Activated CD4-positive, alpha-beta T cell treated with anti-CD3 and anti-CD28 coated beads for 36 hours (primary cell): Measurements from ENCODE around the gene MSRB1. TPM values are rescaled to one million over a fixed set of nuclear protein-coding genes. Genes with fewer than 3 reads are reported as not detected.

Experiments used
- ATAC-seq: fragments of 200-7000 bp; cut with Tn5 transposase; one replicate; pipeline ENCODE4 v1.10.0; 2021; ENCODE audit warnings: mild to moderate bottlenecking, moderate library complexity
- CTCF ChIA-PET: fragments of 350-600 bp; sonication (Branson Sonifier 250); formaldehyde crosslinking; loops from one replicate; lab custom pipeline; 2021; ENCODE audit warnings: antibody characterized with exemption; lab: Charles Lee
- POLR2A ChIA-PET: fragments of 350-600 bp; sonication (Branson Sonifier 250); formaldehyde crosslinking; loops from one replicate; lab custom pipeline; 2021; ENCODE audit warnings: antibody characterized with exemption, inconsistent platforms; lab: Charles Lee
- DNase-seq: peaks from one replicate; pipeline ENCODE4 v3.0.0-alpha.2; 2020
- H3K27ac Mint-ChIP-seq: one replicate; pipeline ENCODE4 v1.8.0; 2021; ENCODE audit warnings: mixed read lengths
- H3K27me3 Mint-ChIP-seq: one replicate; pipeline ENCODE4 v1.8.0; 2021; ENCODE audit warnings: mixed read lengths
- H3K36me3 Mint-ChIP-seq: one replicate; pipeline ENCODE4 v1.8.0; 2021; ENCODE audit warnings: low read depth, mixed read lengths
- H3K4me1 Mint-ChIP-seq: one replicate; pipeline ENCODE4 v1.8.0; 2021; ENCODE audit warnings: mixed read lengths
- H3K4me3 Mint-ChIP-seq: one replicate; pipeline ENCODE4 v1.8.0; 2021; ENCODE audit warnings: mild to moderate bottlenecking, moderate library complexity, mixed read lengths
- H3K9me3 Mint-ChIP-seq: one replicate; pipeline ENCODE4 v1.8.0; 2021; ENCODE audit warnings: low read depth, mixed read lengths
- intact Hi-C, 2 experiments: fragments of 100-400 bp; cut with DNase I in 1 of 2; cut with micrococcal nuclease in 1 of 2; formaldehyde crosslinking; loops; one replicate each; pipeline versions ENCODE4 v1.14.2 to v1.15.1; 2022 to 2024; cut with DNase I, micrococcal nuclease
- total RNA-seq, 2 experiments: library from RNA; stranded (reverse); gene quantifications; one replicate each; pipeline ENCODE4 v1.2.3, GENCODE V29; 2021

MSRB1 gene
- total RNA-seq, 2 experiments from 2014 or later = 17.3 to 21.8 TPM

GRCh38 chr16:1978476-1979120 lies 35.6 kb upstream of the MSRB1 start:
- CTCF ChIA-PET = no interaction called here
- no peak for ATAC-seq
- H3K4me3 Mint-ChIP-seq = no peak overlapping the region

GRCh38 chr16:1977875-1978268 lies 34.9 kb upstream of the MSRB1 start:
- peaks cover 14% of the 10 kb centered on the region for H3K4me1 Mint-ChIP-seq
- DNase-seq = no peak
- ChIA-PET POLR2A (interaction anchor here (2.1 kb wide), 1 partner anchor 178 kb away, joined by 4 read pairs; the partner anchor contains the start of gene TRAF7), CTCF (interaction anchor here (0.7 kb wide), 1 partner anchor 429 kb away, joined by 3 read pairs; no protein-coding TSS in a partner anchor)
- H3K27me3 Mint-ChIP-seq = peaks cover 13% of the 10 kb centered on the region
- no peak overlapping the region for H3K27ac Mint-ChIP-seq
- ATAC-seq = no peak
- H3K36me3 Mint-ChIP-seq = peaks cover 32% of the 10 kb centered on the region
- no peak overlapping the region for H3K4me3 Mint-ChIP-seq
- H3K9me3 Mint-ChIP-seq = no peaks in the 10 kb centered on the region
- intact Hi-C loops = no loop called here

More at GRCh38 chr16:1978476-1979120, 35.6 kb upstream of the MSRB1 start:
- intact Hi-C loops = no loop called here
- Mint-ChIP-seq H3K36me3 (peaks cover 29% of the 10 kb centered on the region), H3K27ac (no peak overlapping the region), H3K4me1 (peaks cover 14% of the 10 kb centered on the region), H3K9me3 (no peaks in the 10 kb centered on the region), H3K27me3 (peaks cover 17% of the 10 kb centered on the region)
- POLR2A ChIA-PET = interaction anchor here (2.1 kb wide), 1 partner anchor 177 kb away, joined by 4 read pairs; the partner anchor contains the start of gene TRAF7
- no peak for DNase-seq

GRCh38 chr16:1976951-1977874 lies 34.2 kb upstream of the MSRB1 start:
- ChIA-PET POLR2A (interaction anchor here (0.6 to 2.1 kb wide), 3 partner anchors 163 to 275 kb away, joined by 3 to 5 read pairs (median 4); partner anchors contain the start of gene TRAF7), CTCF (interaction anchor here (0.7 to 0.9 kb wide), 2 partner anchors 163 to 430 kb away, joined by 3 read pairs; no protein-coding TSS in a partner anchor)
- Mint-ChIP-seq H3K9me3 (no peaks in the 10 kb centered on the region), H3K27me3 (peaks cover 6% of the 10 kb centered on the region), H3K36me3 (peaks cover 34% of the 10 kb centered on the region), H3K27ac (no peak overlapping the region), H3K4me1 (peaks cover 15% of the 10 kb centered on the region), H3K4me3 (no peak overlapping the region)
- ATAC-seq (no peak), DNase-seq (no peak)
- intact Hi-C loops = no loop called here

- CTCF ChIA-PET = interaction anchor here (0.6 to 0.9 kb wide), 2 partner anchors 164 to 318 kb away, joined by 3 read pairs; no protein-coding TSS in a partner anchor
- peaks cover 36% of the 10 kb centered on the region for H3K36me3 Mint-ChIP-seq
Observed at GRCh38 chr16:1976216-1976520, 33.2 kb upstream of the MSRB1 start.

GRCh38 chr16:1975432-1976215 lies 32.6 kb upstream of the MSRB1 start:
- Mint-ChIP-seq H3K36me3 (peaks cover 40% of the 10 kb centered on the region), H3K27ac (no peak overlapping the region), H3K9me3 (no peaks in the 10 kb centered on the region), H3K27me3 (no peaks in the 10 kb centered on the region), H3K4me3 (no peak overlapping the region), H3K4me1 (peaks cover 16% of the 10 kb centered on the region)
- ATAC-seq = no peak
- DNase-seq = no peak
- POLR2A ChIA-PET = interaction anchor here (1.2 kb wide), 1 partner anchor 11 kb away, joined by 5 read pairs; the partner anchor contains the start of gene RPS2
- CTCF ChIA-PET = no interaction called here
- intact Hi-C loops = no loop called here

More at GRCh38 chr16:1976216-1976520, 33.2 kb upstream of the MSRB1 start:
- peaks cover 1% of the 10 kb centered on the region for H3K27me3 Mint-ChIP-seq
- H3K9me3 Mint-ChIP-seq = no peaks in the 10 kb centered on the region
- no peak overlapping the region for H3K27ac Mint-ChIP-seq
- no peak overlapping the region for H3K4me3 Mint-ChIP-seq
- DNase-seq = no peak
- ATAC-seq = no peak
- intact Hi-C loops = no loop called here
- H3K4me1 Mint-ChIP-seq = peaks cover 13% of the 10 kb centered on the region
- POLR2A ChIA-PET = no interaction called here

- intact Hi-C loops = loop anchor here in 1 of 2 experiments (5.0 kb wide), 1 partner anchor 293 kb away; the partner anchor contains the start of gene RNPS1
- no peak overlapping the region for H3K27ac Mint-ChIP-seq
- POLR2A ChIA-PET = interaction anchor here (1.2 kb wide), 1 partner anchor 10 kb away, joined by 5 read pairs; the partner anchor contains the start of gene RPS2
- H3K36me3 Mint-ChIP-seq = peaks cover 39% of the 10 kb centered on the region
- DNase-seq = no peak
- H3K9me3 Mint-ChIP-seq = no peaks in the 10 kb centered on the region
- CTCF ChIA-PET = no interaction called here
- peaks cover 16% of the 10 kb centered on the region for H3K4me1 Mint-ChIP-seq
- no peaks in the 10 kb centered on the region for H3K27me3 Mint-ChIP-seq
- no peak for ATAC-seq
- no peak overlapping the region for H3K4me3 Mint-ChIP-seq
Observed at GRCh38 chr16:1974157-1975070, 31.4 kb upstream of the MSRB1 start.

- POLR2A ChIA-PET = no interaction called here
- H3K4me1 Mint-ChIP-seq = peaks cover 16% of the 10 kb centered on the region
- CTCF ChIA-PET = no interaction called here
- DNase-seq (no peak), ATAC-seq (no peak)
- H3K4me3 Mint-ChIP-seq = peak overlapping the region; percentile 10
- H3K27ac Mint-ChIP-seq = no peak overlapping the region
- intact Hi-C loops = loop anchor here (2.0 to 5.0 kb wide), 2 partner anchors 15 to 294 kb away; partner anchors contain the start of genes RNPS1 (in 1 of the 2) and SYNGR3 (in 1 of the 2)
- no peaks in the 10 kb centered on the region for H3K9me3 Mint-ChIP-seq
- peaks cover 37% of the 10 kb centered on the region for H3K36me3 Mint-ChIP-seq
- H3K27me3 Mint-ChIP-seq = no peaks in the 10 kb centered on the region
Observed at GRCh38 chr16:1973461-1974156, 30.6 kb upstream of the MSRB1 start.

- intact Hi-C loops = loop anchor here (1.0 to 5.0 kb wide), 6 partner anchors 12 to 552 kb away; partner anchors contain the start of genes GFER (in 1 of the 2), NTHL1 (in 1 of the 2), RNPS1 (in 1 of the 2) and SYNGR3 (in 1 of the 2)
- H3K9me3 Mint-ChIP-seq = no peaks in the 10 kb centered on the region
Observed at GRCh38 chr16:1972490-1972877, 29.5 kb upstream of the MSRB1 start.

GRCh38 chr16:1971796-1972489 lies 28.9 kb upstream of the MSRB1 start, which contains the start of gene TBL3:
Gene TBL3 (plus strand): TSS chr16:1972053. CDS start chr16:1972165, 112 bp downstream.
- H3K9me3 Mint-ChIP-seq = no peaks in the 10 kb centered on the region
- H3K27me3 Mint-ChIP-seq = no peaks in the 10 kb centered on the region
- H3K4me3 Mint-ChIP-seq = peak within 1 kb of the TSS; percentile 99
- POLR2A ChIA-PET = interaction anchor here (0.8 to 2.3 kb wide), 4 partner anchors 11 to 189 kb away, joined by 5 to 14 read pairs (median 7); partner anchors contain the start of genes MSRB1, NUBP2, SPSB3 and TRAF7
- peaks cover 16% of the 10 kb centered on the region for H3K4me1 Mint-ChIP-seq
- DNase-seq = peak; percentile 98
- CTCF ChIA-PET = interaction anchor here (0.9 to 1.8 kb wide), 5 partner anchors 11 to 29 kb away, joined by 3 to 8 read pairs (median 4); partner anchors contain the start of genes GFER and MSRB1
- intact Hi-C loops = loop anchor here (1.0 to 5.0 kb wide), 10 partner anchors 12 to 552 kb away; partner anchors contain the start of genes MSRB1 (in 2 of the 2), E4F1 (in 1 of the 2), GFER (in 1 of the 2) and NTHL1 (in 1 of the 2)
- H3K36me3 Mint-ChIP-seq = peaks cover 33% of the 10 kb centered on the region
- H3K27ac Mint-ChIP-seq = peak within 1 kb of the TSS; percentile 99
- ATAC-seq = peak; percentile 97

More at GRCh38 chr16:1972490-1972877, 29.5 kb upstream of the MSRB1 start:
- H3K27me3 Mint-ChIP-seq = no peaks in the 10 kb centered on the region
- ChIA-PET POLR2A (interaction anchor here (0.8 to 2.3 kb wide), 2 partner anchors 12 to 29 kb away, joined by 5 to 14 read pairs; partner anchors contain the start of gene MSRB1), CTCF (interaction anchor here (0.9 to 1.0 kb wide), 2 partner anchors 10 to 12 kb away, joined by 3 read pairs; partner anchors contain the start of gene GFER)
- ATAC-seq (peak; percentile 3), DNase-seq (peak; percentile 47)
- H3K4me3 Mint-ChIP-seq = peak overlapping the region; percentile 99
- peaks cover 16% of the 10 kb centered on the region for H3K4me1 Mint-ChIP-seq
- peak overlapping the region; percentile 31 for H3K27ac Mint-ChIP-seq
- H3K36me3 Mint-ChIP-seq = peaks cover 36% of the 10 kb centered on the region
